Measurements from ENCODE around the gene KRT12. TPM values are rescaled to one million over a fixed set of nuclear protein-coding genes. Genes with fewer than 3 reads are reported as not detected.

Gene KRT12
- polyA plus RNA-seq, 1 experiment: not detected

- POLR2A ChIA-PET: no interaction called here
- CTCF ChIA-PET: interaction anchor here (0.6 to 2.2 kb wide), 7 partner anchors 11 to 794 kb away, joined by 3 to 8 read pairs (median 4); partner anchors contain the start of gene KRT20
- no peak for DNase-seq (ENCODE audit: low read depth)
- Histone ChIP-seq H3K36me3 (ENCODE audit: control insufficient read depth, insufficient read depth, low read length) (no peaks in the 10 kb centered on the region), H3K27me3 (ENCODE audit: control insufficient read depth, insufficient read depth, low read length) (no peaks in the 10 kb centered on the region), H3K4me3 (ENCODE audit: low read depth, low read length) (no peak overlapping the region)
- no peak for TF ChIP-seq CTCF (IDR thresholded peaks at IDR 0.05; ENCODE audit: insufficient read depth, low read depth, low read length)
These were observed 6.8 kb upstream of the KRT12 start for GRCh38 chr17:40873801-40874200.

- H3K36me3 ChIP-seq (ENCODE audit: control insufficient read depth, insufficient read depth, low read length): no peaks in the 10 kb centered on the region
- no peaks in the 10 kb centered on the region for H3K27me3 ChIP-seq (ENCODE audit: control insufficient read depth, insufficient read depth, low read length)
- peak; percentile 17; the same call in 1 of the 2 replicates for TF ChIP-seq CTCF (IDR thresholded peaks at IDR 0.05; ENCODE audit: insufficient read depth, low read depth, low read length)
- POLR2A ChIA-PET: no interaction called here
- CTCF ChIA-PET: interaction anchor here (0.6 to 2.2 kb wide), 8 partner anchors 12 to 794 kb away, joined by 3 to 8 read pairs (median 4); partner anchors contain the start of gene KRT20
- DNase-seq (ENCODE audit: low read depth): no peak
- no peak overlapping the region for H3K4me3 ChIP-seq (ENCODE audit: low read depth, low read length)
These were observed 6.2 kb upstream of the KRT12 start for GRCh38 chr17:40873255-40873654.

- no peak for DNase-seq (ENCODE audit: low read depth)
- Histone ChIP-seq H3K4me3 (ENCODE audit: low read depth, low read length) (no peak overlapping the region), H3K27me3 (ENCODE audit: control insufficient read depth, insufficient read depth, low read length) (no peaks in the 10 kb centered on the region), H3K36me3 (ENCODE audit: control insufficient read depth, insufficient read depth, low read length) (no peaks in the 10 kb centered on the region)
- TF ChIP-seq CTCF (IDR thresholded peaks at IDR 0.05; ENCODE audit: insufficient read depth, low read depth, low read length): no peak
- POLR2A ChIA-PET: no interaction called here
- CTCF ChIA-PET: no interaction called here
These were observed 5.4 kb upstream of the KRT12 start for GRCh38 chr17:40872416-40872815.

DNA sequence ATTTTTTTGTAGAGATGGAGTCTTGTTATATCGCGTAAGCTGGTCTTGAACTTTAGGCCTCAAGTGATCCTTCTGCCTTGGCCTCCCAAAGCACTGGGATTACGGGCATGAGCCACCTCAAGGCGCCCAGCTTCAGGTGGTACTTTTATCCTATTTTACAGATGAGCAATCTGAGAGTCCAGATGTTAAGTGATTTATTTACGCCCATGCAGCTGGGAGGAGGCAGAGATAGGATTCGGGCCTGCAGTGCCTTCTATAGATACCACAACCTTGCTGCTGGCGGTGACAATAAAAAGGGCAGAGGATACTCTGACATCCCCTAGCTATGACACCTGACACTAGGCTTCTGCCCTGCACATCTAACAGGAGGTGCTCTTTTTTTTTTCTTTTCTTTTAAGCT is 4.3 kb upstream of the KRT12 start:
- no peak for DNase-seq (ENCODE audit: low read depth)
- TF ChIP-seq CTCF (IDR thresholded peaks at IDR 0.05; ENCODE audit: insufficient read depth, low read depth, low read length): no peak
- no peaks in the 10 kb centered on the region for H3K27me3 ChIP-seq (ENCODE audit: control insufficient read depth, insufficient read depth, low read length)
- H3K4me3 ChIP-seq (ENCODE audit: low read depth, low read length): no peak overlapping the region
- H3K36me3 ChIP-seq (ENCODE audit: control insufficient read depth, insufficient read depth, low read length): no peaks in the 10 kb centered on the region
- POLR2A ChIA-PET: interaction anchor here (0.6 kb wide), 1 partner anchor 506 kb away, joined by 7 read pairs; no protein-coding TSS in a partner anchor
- CTCF ChIA-PET: interaction anchor here (0.6 to 1.6 kb wide), 8 partner anchors 10 to 794 kb away, joined by 3 to 6 read pairs (median 5); no protein-coding TSS in a partner anchor

- no peak for DNase-seq (ENCODE audit: low read depth)
- CTCF ChIA-PET: interaction anchor here (1.0 kb wide), 1 partner anchor 795 kb away, joined by 3 read pairs; no protein-coding TSS in a partner anchor
- Histone ChIP-seq H3K36me3 (ENCODE audit: control insufficient read depth, insufficient read depth, low read length) (no peaks in the 10 kb centered on the region), H3K27me3 (ENCODE audit: control insufficient read depth, insufficient read depth, low read length) (no peaks in the 10 kb centered on the region), H3K4me3 (ENCODE audit: low read depth, low read length) (no peak overlapping the region)
- POLR2A ChIA-PET: no interaction called here
- TF ChIP-seq CTCF (IDR thresholded peaks at IDR 0.05; ENCODE audit: insufficient read depth, low read depth, low read length): no peak
These were observed 3.1 kb upstream of the KRT12 start for GRCh38 chr17:40870136-40870535.
